GM21737 (cell line): ENCODE data around the gene GALNT12.

Experiments
- ATAC-seq: cut with Tn5 transposase; IDR thresholded peaks from one replicate; pipeline ENCODE4 v1.9.1; 2021; ENCODE audit warnings: mild to moderate bottlenecking, moderate library complexity; ENCODE audit not compliant: unreplicated experiment

GALNT12 gene

GRCh38 chr9:98807070-98807813 is at the start of gene GALNT12:
Gene GALNT12, plus strand, starts transcription at chr9:98807670. Its CDS starts 29 bp downstream, at chr9:98807699.
- no peak for ATAC-seq

- ATAC-seq: no peak
Measured at GRCh38 chr9:98760231-98760630, 47.2 kb upstream of the GALNT12 start.

GRCh38 chr9:98763986-98764745 is 43.3 kb upstream of the GALNT12 start:
- ATAC-seq: no peak

- ATAC-seq: no peak
Measured at GRCh38 chr9:98765256-98765655, 42.2 kb upstream of the GALNT12 start.

GRCh38 chr9:98766586-98766985 is 40.9 kb upstream of the GALNT12 start:
- ATAC-seq: no peak

- ATAC-seq: no peak
Measured at GRCh38 chr9:98767196-98767595, 40.3 kb upstream of the GALNT12 start.

GRCh38 chr9:98767915-98768314 is 39.6 kb upstream of the GALNT12 start:
- ATAC-seq: no peak

GRCh38 chr9:98768344-98768743 is 39.1 kb upstream of the GALNT12 start:
- ATAC-seq: no peak

GRCh38 chr9:98770717-98771116 is 36.8 kb upstream of the GALNT12 start:
- no peak for ATAC-seq

- no peak for ATAC-seq
Measured at GRCh38 chr9:98771209-98771874, 36.1 kb upstream of the GALNT12 start.

GRCh38 chr9:98772364-98773155 is 34.9 kb upstream of the GALNT12 start:
- ATAC-seq: no peak

- no peak for ATAC-seq
Measured at GRCh38 chr9:98773721-98774120, 33.7 kb upstream of the GALNT12 start.

GRCh38 chr9:98774746-98775145 is 32.7 kb upstream of the GALNT12 start:
- ATAC-seq: no peak

GRCh38 chr9:98775831-98776441 is 31.5 kb upstream of the GALNT12 start:
- ATAC-seq: no peak

GRCh38 chr9:98777618-98778017 is 29.9 kb upstream of the GALNT12 start:
- ATAC-seq: no peak

GRCh38 chr9:98778251-98778650 is 29.2 kb upstream of the GALNT12 start:
- ATAC-seq: no peak

GRCh38 chr9:98778711-98779530 is 28.5 kb upstream of the GALNT12 start:
- no peak for ATAC-seq

- no peak for ATAC-seq
Measured at GRCh38 chr9:98780059-98780749, 27.3 kb upstream of the GALNT12 start.
